Chondrocyte (in vitro differentiated cells): ENCODE measurements around the gene TINAG. TPM values are rescaled to one million over a fixed set of nuclear protein-coding genes. Genes with fewer than 3 reads are reported as not detected.
A peak's percentile ranks its signal among the peaks of the same experiment; 100 is the strongest.

Experiments
- DNase-seq: peaks from one replicate; pipeline ENCODE4 v3.0.0; 2021; ENCODE audit warnings: mixed read lengths, low spot score
- H3K27ac Mint-ChIP-seq: one replicate; pipeline ENCODE4 v1.8.0; 2021; ENCODE audit warnings: mild to moderate bottlenecking, moderate library complexity, mixed read lengths; ENCODE audit not compliant: unreplicated experiment
- H3K27me3 Mint-ChIP-seq: 2 replicates; pipeline ENCODE4 v1.8.0; 2021; ENCODE audit warnings: low read depth, mixed read lengths
- H3K36me3 Mint-ChIP-seq: 2 replicates; pipeline ENCODE4 v1.8.0; 2021; ENCODE audit warnings: low read depth, mixed read lengths
- H3K4me1 Mint-ChIP-seq: 2 replicates; pipeline ENCODE4 v1.8.0; 2021; ENCODE audit warnings: low read depth, mild to moderate bottlenecking, mixed read lengths
- H3K4me3 Mint-ChIP-seq: one replicate; pipeline ENCODE4 v1.8.0; 2021; ENCODE audit warnings: mild to moderate bottlenecking, moderate library complexity, mixed read lengths; ENCODE audit not compliant: unreplicated experiment
- H3K9me3 Mint-ChIP-seq: 2 replicates; pipeline ENCODE4 v1.8.0; 2021; ENCODE audit warnings: low read depth, mixed read lengths
- CTCF ChIP-seq: fragments of 200-600 bp; sonication (generic); IDR thresholded peaks from 2 replicates; pipeline ENCODE4 v1.5.0; 2021; ENCODE audit warnings: antibody characterized with exemption, mild to moderate bottlenecking, moderate library complexity
- total RNA-seq: library from RNA; stranded (reverse); gene quantifications from 3 replicates; pipeline ENCODE4 v1.2.1, GENCODE V29; 2021

TINAG gene
- total RNA-seq, 1 donor from 2014 or later, result not detected

DNA sequence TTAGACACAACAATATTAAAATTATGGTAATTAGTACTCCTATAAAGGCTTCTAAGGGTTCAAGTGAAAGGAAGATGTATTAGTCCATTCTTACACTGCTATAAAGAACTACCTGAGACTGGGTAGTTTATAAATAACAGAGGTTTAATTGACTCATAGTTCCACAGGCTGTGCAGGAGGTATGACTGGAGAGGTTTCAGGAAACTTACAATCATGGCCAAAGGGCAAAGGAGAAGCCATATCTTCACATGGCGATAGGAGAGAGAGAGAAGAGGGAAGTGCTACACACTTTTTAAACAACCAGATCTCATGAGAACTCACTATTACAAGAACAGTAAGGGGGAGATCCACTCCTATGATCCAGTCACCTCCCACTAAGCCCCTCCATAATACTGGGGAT lies 52.9 kb downstream of the TINAG start:
- no peaks in the 10 kb centered on the region for H3K36me3 Mint-ChIP-seq

DNA sequence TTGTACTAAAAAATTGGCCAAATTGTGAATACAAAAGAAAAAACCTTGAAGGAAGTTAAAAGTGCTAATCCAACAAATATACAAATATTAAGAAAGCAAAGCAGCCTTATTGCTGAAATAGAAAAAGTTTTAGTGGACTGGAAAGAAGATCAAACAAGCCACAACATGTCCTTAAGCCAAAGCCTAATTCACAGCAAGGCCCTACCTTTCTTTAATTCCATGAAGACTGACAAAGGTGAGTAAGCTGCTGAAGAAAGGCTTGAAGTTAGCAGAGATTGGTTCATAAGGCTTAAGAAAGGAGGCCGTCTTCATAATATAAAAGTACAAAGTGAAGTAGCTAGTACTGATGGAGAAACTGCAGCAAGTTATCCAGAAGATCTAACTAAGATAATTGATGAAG lies 53.5 kb downstream of the TINAG start:
- no peak overlapping the region for H3K27ac Mint-ChIP-seq
- H3K27me3 Mint-ChIP-seq, result peaks cover 2% of the 10 kb centered on the region
- peaks cover 4% of the 10 kb centered on the region for H3K4me1 Mint-ChIP-seq
- H3K9me3 Mint-ChIP-seq, result no peaks in the 10 kb centered on the region
- H3K36me3 Mint-ChIP-seq, result no peaks in the 10 kb centered on the region
- DNase-seq, result no peak
- no peak for TF ChIP-seq CTCF
- H3K4me3 Mint-ChIP-seq, result no peak overlapping the region

More for the DNA sequence above, 52.9 kb downstream of the TINAG start:
- Mint-ChIP-seq H3K4me1 (no peaks in the 10 kb centered on the region), H3K27me3 (peaks cover 2% of the 10 kb centered on the region), H3K4me3 (no peak overlapping the region), H3K9me3 (no peaks in the 10 kb centered on the region), H3K27ac (no peak overlapping the region)
- TF ChIP-seq CTCF, result no peak
- no peak for DNase-seq

DNA sequence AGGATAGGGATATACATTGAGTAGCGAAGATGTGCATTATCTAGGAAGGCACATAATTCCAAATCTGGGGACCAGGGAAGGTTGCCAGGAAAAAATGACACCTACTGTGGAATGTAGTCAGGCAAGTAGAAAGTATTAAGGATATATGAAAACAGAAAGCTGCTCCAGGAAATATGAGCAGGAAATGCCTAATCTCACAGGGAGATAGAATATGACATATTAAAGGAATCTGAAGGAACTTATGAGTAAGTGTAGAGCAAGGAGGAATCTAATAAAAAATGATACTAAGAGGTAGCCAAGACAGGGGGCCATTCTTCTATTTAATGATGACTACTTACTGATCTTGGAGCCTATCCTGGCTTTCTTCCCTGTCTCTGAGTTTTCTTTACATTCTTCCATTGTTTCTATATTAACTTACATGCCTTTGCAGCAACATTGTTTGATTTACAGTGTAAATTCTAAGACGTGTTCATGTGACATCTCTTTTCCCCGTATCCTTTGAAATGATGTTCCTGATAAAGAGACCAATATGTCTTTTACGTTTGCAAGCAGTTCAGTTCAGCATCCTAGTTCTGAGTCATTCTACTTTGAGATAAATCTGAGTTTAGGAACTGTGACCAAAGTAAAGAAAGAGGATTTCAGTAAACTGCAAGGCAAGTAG lies 58.6 kb downstream of the TINAG start:
- no peak for DNase-seq
- Mint-ChIP-seq H3K27ac (peak overlapping the region; percentile 20), H3K4me1 (peaks cover 20% of the 10 kb centered on the region), H3K4me3 (no peak overlapping the region), H3K9me3 (no peaks in the 10 kb centered on the region), H3K27me3 (no peaks in the 10 kb centered on the region), H3K36me3 (no peaks in the 10 kb centered on the region)
- TF ChIP-seq CTCF, result no peak

- Mint-ChIP-seq H3K27ac (no peak overlapping the region), H3K4me3 (no peak overlapping the region), H3K36me3 (no peaks in the 10 kb centered on the region), H3K4me1 (peaks cover 16% of the 10 kb centered on the region), H3K9me3 (no peaks in the 10 kb centered on the region), H3K27me3 (no peaks in the 10 kb centered on the region)
- no peak for DNase-seq
- TF ChIP-seq CTCF, result no peak
Observed at GRCh38 chr6:54377776-54378175, 69.5 kb downstream of the TINAG start.

GRCh38 chr6:54386295-54386694 lies 78.1 kb downstream of the TINAG start:
- H3K4me3 Mint-ChIP-seq, result no peak overlapping the region
- H3K4me1 Mint-ChIP-seq, result no peaks in the 10 kb centered on the region
- H3K27ac Mint-ChIP-seq, result no peak overlapping the region
- no peaks in the 10 kb centered on the region for H3K9me3 Mint-ChIP-seq
- DNase-seq, result no peak
- H3K36me3 Mint-ChIP-seq, result peaks cover 3% of the 10 kb centered on the region
- no peaks in the 10 kb centered on the region for H3K27me3 Mint-ChIP-seq
- TF ChIP-seq CTCF, result no peak
